Medulla oblongata (tissue), 1 donor: Measurements from ENCODE around the gene CUX1.

Experiments used
- DNase-seq: peaks from one replicate; pipeline ENCODE4 v3.0.0-alpha.2; 2015; ENCODE audit errors: extremely low spot score

Gene CUX1

DNA sequence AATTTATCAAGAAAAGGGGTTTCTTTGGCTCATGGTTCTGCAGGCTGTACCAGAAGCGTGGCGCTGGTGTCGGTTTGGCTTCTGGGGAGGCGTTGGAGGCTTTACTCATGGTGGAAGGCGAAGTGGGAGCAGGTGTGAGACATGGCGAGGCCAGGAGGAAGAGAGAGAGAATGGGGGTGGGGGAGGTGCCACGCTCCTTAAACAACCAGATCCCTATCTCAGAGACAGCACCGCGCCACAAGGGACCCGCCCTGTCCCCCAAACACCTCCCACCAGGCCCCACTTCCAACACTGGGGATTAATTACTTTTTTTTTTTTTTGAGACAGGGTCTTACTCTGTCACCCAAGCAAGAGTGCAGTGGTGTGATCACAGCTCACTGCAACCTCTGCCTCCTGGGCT lies 451.2 kb downstream of the CUX1 start:
- no peak for DNase-seq

DNA sequence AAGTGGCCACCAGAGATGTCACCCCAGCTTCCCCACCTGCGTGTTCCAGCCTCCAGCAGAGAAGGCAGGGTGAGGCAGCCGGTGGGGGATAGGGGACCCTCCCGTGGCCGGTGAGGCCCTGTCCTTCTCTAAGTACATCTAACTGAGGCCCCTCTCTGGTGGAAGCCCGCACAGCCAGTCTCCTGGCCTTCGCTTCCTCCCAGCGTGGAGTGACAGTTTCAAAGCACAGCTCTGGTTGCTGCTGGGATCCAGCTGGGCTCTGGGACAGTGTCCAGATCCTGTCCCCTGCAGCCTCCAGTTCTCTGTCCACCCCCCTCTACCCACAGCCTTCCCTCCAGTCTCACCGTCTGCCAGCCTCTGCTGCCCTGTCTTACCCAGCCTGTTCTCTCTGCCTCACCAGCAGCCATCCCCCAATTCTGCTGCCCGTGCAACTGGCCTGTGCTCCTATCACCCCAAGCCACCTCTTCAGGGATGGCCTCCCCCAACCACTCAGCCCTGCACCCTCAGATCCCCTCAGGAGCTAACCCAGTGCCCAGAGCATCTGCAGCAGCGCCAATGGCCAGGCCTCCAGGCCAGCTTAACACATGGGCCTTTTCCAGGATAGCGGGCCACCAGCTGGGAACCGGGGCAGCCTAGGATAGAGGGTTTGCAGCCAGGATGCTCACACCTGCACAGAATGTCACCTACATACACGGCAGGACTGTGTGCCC lies 452.9 kb downstream of the CUX1 start:
- DNase-seq, result peak; percentile 54

DNA sequence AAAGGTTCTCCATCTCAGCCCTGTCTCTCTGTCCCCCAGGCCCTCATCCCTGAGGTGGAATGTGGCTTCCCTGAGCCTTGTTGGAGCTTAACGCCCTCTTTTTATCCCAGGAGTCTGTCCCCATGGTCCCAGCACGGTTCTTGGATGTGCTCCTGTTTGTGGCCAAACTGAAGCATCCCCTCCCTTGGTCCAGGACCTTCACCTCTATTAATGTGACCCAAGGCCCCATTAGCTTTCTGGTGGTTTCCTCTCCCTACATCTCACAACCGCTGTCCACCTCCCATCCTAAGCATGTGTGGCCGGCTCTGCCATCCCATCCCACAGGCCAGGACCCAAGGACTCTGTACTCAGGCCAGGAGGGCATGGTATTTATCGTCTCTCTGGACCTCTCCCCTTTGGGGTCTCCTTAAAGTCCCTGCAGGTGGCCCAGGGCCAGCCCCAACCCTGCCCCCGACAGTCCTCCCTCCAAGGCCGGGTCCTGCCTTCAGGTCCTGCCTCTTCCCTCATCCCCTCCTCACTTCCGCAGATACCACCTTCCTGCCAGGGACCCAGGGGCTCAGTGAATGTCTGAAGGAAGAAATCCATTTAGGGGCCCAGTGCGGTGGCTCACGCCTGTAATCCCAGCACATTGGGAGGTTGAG lies 453.9 kb downstream of the CUX1 start:
- no peak for DNase-seq

DNA sequence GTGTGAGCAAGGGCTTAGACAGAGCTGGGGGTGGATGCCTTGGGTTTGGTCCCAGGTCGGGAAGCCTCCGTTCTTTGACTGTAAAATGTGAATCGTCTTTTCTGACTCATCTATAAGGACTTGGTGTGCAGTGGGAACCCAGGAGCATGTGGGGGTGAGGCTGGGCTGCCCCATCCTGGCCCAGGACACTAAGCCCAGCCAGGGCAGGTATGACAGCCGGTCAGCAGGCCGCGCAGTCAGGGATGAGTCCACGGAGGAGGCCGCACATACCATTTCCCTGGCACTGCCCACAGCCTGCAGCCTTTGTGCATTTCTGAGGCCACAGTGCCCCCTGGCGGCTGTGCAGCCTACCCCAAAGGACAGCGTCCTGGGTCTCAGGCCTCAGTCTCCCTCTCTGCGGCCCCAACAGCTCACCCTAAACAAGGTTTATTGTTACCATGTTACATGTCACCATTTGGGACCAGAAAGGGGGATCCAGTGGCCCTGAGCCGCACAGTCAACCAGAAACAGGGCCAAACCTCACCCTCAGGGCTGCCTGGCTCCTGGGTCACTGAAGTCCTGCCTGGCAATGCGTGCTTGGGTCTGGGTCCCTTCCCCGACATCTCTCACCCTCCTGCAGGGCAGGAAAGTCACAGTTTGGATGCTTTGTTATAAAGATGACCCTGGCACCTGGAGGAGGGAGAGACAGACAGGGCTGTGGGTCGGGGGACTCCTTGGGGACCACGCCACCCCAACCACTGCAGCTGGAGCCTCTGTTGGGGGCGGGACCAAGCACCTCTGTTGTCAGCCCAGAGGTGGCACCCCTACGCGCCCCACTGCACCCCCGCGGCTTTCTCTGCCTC lies 454.9 kb downstream of the CUX1 start:
- peak; percentile 82 for DNase-seq

DNA sequence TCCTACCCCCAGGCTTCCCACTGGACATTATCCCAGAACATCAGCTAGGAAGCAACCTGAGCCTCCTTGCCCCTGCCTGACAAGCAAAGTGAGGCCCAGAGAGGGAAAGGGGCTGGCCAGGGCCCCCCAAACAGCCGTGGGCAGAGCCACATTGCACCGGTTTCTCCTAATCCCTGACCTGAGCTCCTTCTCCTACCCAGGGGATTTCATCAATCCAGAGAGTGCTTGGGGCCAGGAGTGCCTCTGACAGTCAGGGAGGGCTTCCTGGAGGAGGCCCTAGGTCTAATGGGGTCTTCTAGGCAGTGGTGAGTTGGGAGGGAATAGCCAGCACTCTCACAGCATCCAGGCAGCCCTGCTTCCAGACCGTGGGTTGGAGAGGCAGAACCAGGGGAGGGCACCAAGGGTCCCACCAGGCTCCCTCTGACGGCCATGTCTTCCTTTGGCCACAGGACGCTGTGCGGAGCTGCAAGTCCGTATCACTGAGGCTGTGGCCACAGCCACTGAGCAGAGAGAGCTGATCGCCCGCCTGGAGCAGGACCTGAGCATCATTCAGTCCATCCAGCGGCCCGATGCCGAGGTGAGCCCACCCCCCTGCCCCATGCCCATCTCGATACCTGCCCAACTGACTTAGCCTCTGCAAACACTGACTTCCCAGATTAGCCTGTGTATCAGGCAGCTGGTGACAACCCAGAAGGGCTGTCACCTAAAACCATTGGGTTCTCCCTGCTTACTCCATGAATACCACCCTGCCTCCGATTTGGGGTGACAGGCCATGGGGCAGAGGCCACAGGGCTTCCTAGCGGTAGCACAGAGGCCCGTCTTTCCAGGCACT lies 455.7 kb downstream of the CUX1 start:
- no peak for DNase-seq

DNA sequence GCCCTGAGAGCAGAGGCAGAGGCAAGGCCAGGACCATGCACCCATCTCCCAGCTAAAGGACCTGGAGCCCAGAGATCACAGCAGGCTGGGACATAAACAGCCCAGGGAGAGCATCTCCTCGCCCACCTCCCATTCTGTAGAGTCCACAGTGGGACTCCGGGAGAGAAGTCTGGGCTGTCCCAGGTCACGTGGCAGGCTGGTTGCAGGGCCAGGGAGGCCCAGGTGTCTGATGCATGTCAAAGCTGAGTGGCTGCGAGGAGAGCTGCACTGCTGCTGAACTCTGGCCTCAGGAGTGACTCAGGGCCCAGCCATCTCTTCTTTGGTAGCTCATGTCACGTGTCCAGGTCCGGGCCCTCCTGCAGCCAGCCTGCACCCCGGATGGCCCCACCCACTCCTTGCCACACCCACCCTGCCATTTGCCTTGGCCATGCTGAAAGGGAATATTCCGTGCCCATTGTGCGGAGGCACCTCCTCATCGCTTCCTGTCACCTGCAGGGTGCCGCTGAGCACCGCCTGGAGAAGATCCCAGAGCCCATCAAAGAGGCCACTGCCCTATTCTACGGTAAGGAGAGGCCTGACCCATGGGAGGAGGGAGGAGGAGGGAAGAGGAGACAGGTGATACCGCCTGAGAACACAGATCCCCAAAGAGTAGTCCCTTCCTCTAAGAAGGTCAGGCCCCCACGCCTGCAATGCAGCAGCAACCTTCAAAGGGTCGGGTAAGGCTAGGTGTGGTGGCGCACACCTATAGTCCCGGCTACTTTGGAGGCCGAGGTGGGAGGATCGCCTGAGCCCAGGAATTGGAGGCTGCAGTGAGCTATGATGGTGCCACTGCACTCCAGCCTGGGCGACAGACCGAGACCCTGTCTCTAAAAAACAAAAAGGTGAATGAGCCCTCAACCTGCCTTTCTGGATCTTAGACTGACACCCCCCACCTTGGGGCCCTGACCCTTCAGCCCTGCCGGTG lies 456.6 kb downstream of the CUX1 start:
- DNase-seq, result no peak

DNA sequence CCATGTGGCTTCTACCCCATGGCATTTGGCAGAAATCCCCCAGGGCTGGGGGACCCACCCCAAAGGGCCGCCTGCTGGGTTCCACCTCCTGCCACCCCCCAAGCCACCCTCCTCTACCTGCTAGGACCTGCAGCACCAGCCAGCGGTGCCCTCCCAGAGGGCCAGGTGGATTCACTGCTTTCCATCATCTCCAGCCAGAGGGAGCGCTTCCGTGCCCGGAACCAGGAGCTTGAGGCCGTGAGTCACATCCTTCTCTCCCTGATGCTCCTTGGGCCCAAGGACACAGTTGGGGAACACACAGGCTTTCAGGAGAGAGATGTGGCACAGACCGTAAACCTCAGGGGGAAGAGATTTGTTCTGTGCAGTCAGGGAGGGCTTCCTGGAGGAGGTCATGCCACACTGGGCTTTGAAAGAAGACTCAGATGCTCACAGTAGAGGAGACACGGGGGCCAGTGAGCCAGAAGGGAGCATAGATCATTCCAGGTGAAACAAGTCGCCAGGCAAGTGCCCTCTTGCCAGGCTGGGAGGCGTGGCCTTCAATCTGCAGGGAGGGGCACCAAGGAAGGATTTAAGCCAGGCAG lies 457.8 kb downstream of the CUX1 start:
- no peak for DNase-seq

DNA sequence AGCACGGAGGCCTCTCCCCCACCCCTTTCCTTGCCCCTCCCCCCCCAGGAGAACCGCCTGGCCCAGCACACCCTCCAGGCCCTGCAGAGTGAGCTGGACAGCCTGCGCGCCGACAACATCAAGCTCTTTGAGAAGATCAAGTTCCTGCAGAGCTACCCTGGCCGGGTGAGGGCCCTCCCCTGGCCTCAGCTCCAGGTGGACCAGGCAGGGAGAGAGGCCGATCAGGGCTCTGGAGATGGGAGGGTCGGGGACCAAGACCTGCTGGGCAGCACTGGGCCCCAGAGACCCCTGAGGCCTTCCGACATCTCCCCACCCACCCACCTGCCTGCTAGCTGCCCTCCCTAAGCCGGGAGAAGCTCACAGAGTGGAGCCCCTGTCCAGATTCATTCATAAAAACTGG lies 460.5 kb downstream of the CUX1 start:
- DNase-seq, result no peak

DNA sequence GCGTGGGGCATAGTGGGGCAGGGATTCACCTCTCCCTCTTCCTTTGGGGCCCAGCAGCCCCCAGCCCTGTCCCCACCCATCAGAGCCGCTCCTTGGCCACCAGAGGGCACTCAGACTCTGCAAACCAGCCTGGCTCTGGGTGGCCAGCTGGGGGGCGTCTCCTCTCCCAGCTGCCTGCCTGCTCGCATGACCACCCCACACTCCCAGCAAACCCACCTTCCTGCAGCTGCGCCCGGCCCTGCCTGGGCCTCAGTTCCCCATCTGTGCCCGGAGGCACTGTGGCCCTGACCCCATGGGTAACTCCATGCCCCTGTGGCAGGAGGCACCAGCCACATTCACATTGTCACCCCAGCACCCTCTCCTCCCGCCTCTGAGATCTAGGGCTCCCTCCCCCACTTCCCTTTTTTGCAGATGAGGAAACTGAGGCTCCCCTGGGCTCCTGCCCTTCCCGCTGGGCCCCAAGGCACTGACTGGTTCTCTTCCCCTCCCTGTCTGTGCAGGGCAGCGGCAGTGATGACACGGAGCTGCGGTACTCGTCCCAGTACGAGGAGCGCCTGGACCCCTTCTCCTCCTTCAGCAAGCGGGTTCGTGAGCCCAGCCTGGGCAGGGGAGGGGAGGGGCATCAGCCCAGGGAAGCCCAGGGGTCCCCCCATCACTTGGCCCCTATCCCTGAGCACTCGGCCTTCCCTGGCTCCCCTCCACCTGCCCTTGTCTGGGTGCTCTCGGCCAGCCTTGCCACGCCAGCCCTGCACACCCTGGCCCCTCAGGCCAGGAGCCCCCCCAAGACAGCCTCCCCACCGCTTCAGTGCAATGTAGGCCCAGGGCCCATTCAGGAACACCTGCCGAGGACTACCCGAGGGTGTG lies 462.3 kb downstream of the CUX1 start:
- peak; percentile 60 for DNase-seq

DNA sequence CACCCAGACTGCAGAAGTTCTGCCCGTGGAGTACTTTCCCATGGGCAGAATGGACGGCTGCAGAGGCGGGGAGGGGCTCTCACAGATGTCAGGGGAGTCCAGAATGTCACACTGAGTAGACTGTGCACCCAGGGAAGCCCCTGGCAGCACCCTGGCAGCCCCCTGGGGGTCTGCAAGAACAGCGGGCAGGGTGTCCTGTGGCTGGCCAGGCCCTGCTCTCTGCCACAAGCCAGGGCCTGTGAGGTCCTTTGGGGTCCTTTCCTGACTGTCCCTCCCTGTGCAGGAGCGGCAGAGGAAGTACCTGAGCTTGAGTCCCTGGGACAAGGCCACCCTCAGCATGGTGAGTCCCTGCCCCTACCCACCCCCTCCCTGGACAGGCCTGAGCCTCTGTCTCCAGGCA lies 463.1 kb downstream of the CUX1 start:
- DNase-seq, result no peak

DNA sequence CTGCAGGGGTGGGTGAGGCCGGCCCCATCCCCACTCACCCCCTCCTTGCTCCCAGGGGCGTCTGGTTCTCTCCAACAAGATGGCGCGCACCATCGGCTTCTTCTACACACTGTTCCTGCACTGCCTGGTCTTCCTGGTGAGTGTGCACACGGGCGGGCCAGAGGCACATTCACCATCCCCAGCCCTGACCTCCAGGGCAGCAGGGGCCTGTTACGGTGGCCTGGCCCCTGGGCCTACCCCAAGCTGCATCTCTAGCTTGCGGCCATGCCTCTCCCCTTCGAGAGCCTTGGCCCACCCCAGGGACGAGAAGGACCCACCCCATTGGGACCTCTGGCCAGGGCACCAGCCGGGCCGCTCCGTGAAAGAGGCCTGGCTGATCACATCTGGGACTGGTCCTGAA lies 464.4 kb downstream of the CUX1 start:
- DNase-seq, result no peak

DNA sequence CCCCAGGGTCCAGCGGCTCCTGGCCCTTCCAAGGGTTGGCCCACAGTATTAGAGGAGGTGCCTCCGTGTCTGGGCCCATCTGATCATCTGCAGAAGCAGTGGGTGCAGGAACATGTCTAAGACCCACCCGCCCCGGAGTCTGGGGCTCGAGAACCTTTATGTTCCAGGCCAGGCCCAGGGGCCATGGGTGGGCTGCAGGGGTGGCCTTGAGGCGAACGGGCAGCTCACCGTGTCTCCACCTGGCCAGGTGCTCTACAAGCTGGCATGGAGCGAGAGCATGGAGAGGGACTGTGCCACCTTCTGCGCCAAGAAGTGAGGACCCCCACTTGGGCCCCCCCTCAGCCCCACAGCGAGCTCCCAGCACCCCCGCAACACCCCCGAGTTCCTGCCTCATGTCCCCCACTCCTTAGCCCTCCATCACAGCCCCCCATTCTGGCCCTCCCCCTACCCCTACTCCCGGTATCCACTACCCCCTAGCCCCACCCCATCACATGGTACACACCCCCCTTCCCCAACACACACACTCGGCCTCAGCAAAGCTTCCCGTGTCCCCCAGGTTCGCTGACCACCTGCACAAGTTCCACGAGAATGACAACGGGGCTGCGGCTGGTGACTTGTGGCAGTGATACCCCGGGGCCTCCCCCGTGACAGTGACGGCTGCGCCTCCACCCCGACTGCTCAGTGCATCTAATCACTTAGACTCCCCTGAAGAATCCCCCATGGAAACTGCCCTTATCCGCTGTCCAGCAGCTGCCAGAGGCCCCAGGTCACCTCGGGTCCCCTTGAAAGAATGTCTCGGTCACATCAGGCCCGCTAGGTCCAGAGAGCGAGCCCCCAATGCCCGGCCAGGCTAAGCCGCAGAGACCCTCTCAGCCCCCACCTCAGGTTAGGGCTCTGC lies 465.3 kb downstream of the CUX1 start:
- DNase-seq, result no peak

DNA sequence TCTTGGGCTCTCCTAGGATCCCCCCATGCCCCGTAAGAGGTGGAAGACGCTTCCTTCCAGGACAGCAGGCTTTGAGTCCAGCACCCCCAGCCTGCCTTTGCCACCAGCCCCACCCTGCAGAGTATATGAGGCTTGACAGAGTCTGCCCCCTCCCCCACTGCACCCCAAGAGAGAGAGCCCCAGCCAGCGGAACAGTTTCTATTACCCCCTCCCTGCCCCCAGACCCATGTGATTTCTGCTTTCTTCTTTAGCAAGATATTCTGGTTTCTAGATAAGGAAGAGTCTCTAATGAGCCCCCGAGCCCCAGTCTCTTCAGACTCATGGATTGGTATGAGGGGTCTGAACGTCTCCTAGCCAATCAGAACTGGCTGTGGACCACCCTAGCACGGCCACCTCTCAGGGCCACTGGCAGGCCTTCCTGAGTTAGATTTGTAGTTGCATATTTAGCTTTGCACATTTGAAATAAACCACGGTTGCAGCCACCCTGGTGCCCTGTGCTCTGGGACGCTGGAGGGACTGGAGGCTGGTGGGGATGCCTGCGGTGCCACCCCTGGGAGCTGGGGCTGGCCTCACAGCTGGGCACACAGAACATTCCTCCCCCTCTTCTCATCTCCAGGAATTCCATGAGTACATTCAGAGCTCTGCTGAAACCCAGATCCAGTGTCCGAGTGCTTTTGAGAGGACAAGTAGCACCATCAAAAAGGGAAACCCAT lies 466.2 kb downstream of the CUX1 start:
- DNase-seq, result no peak

DNA sequence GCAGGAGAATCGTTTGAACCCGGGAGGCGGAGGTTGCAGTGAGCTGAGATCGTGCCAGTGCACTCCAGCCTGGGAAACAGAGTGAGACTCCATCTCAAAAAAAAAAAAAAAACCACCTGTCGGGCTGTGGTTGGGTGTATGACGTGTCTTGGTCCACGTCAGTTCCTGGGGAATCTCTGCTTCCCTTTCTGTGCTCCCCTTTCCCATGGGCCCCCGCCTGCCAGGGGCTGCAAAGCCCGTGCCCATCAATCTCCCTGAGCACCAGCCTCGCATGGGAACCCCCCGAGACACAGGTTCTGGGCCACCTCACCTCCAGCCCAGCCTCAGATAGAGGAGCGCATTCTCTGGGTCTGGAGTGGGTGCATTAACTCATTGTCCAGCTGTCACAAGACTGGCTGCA lies 467.0 kb downstream of the CUX1 start:
- no peak for DNase-seq

DNA sequence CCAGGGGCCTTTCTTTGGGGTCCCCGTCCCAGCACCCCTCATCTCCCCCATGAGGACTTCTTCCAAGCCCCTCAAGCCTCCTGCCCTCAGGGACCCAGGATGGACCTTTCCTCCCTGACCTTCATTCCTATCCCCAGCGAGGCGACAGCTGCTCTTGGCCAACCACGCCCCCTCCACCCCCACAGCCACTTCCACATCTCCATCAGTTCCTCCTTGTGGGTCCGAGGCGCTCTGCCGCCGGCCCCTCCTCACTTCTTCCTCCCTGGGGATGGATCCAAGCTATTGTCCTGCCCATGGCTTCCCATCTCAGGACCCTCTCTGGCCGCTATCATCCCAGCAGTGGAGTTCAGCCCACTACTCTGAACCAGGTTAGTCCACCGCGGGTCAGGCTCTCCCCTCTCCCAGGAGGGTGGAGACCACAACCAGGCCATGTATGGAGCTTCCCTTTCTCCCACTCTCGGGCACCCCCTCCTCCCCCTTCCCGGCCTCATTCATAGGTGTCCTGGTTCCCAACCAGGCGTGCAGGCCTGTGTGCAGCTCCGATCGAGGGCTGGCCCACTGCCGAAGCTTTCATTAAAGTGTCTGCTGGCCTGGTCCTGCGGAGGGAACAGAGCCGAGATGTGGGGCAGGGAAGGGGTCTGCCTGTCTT lies 467.6 kb downstream of the CUX1 start:
- DNase-seq, result peak; percentile 47

DNA sequence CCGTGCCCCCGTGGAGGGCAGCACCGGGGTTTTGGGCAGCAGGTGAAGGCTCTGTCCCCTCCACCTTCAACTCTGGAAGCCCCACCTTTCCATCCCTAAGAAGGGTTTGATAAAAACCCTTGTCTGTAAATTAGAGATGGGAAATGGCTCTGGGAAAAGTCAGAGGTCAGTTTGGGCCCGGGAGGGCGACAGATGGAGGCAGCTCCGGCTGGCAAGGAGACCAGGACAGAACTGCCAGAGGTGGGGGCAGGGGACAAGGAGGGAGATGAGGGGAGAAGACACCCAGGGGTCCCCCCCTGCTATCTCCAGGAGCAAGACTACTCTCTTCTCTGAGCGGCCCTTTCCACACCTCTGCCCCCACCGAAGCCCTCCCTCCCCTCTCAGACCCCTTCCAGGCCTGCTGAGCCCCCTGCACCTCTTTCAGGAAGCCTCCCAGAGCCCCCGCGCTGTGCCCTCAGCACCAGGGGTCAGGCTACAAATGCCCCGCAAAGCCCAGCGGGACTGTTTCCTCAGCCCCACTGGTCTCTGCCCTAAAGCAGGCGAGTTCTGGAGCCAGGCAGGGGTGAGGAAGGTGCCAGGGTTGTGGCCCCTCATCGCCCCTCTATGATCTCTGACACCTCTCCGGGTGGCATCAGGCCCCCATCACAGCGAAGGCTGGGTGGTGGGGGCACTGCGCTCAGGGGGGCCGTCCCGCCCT lies 468.3 kb downstream of the CUX1 start:
- no peak for DNase-seq
